Dermis microvascular lymphatic vessel endothelial cell (primary cell): ENCODE measurements around the gene RAB11FIP3. TPM values are rescaled to one million over a fixed set of nuclear protein-coding genes. Genes with fewer than 3 reads are reported as not detected.

Source experiments
- DNase-seq, 2 donors: peaks; one replicate each; pipeline versions ENCODE4 v3.0.0 to v3.0.0-alpha.2; 2010; ENCODE audit warnings: low read depth in 2 of 2
- total RNA-seq: library from RNA; depleted of rRNA; stranded (reverse); fragments of >200 nt; gene quantifications from 2 replicates; pipeline ENCODE4 v1.2.1, GENCODE V29; 2014

RAB11FIP3 gene
- total RNA-seq, 1 donor from 2014 or later = 19.0 TPM

- no peak for DNase-seq
These were observed 104.8 kb downstream of the RAB11FIP3 start for GRCh38 chr16:530111-530817.

- DNase-seq = no peak
These were observed 106.2 kb downstream of the RAB11FIP3 start for GRCh38 chr16:531494-532125.

- no peak for DNase-seq
These were observed 108.1 kb downstream of the RAB11FIP3 start for GRCh38 chr16:533391-534123.

GRCh38 chr16:534135-534534 lies 108.7 kb downstream of the RAB11FIP3 start:
- no peak for DNase-seq

GRCh38 chr16:534856-535445 lies 109.5 kb downstream of the RAB11FIP3 start:
- no peak for DNase-seq

GRCh38 chr16:535446-536405 lies 110.3 kb downstream of the RAB11FIP3 start:
- DNase-seq = no peak

GRCh38 chr16:536746-537145 lies 111.3 kb downstream of the RAB11FIP3 start:
- no peak for DNase-seq

GRCh38 chr16:537415-538335 lies 112.2 kb downstream of the RAB11FIP3 start:
- no peak for DNase-seq

- peak in 1 of 2 donors; percentile 25 for DNase-seq
These were observed 114.6 kb downstream of the RAB11FIP3 start for GRCh38 chr16:539901-540530.

- no peak for DNase-seq
These were observed 115.3 kb downstream of the RAB11FIP3 start for GRCh38 chr16:540645-541340.

- no peak for DNase-seq
These were observed 118.1 kb downstream of the RAB11FIP3 start for GRCh38 chr16:543301-544164.

- no peak for DNase-seq
These were observed 119.1 kb downstream of the RAB11FIP3 start for GRCh38 chr16:544517-544916.

GRCh38 chr16:546909-547770 lies 121.7 kb downstream of the RAB11FIP3 start:
- peak in 1 of 2 donors; percentile 24 for DNase-seq

GRCh38 chr16:548586-548985 lies 123.1 kb downstream of the RAB11FIP3 start:
- DNase-seq = no peak

GRCh38 chr16:549544-550263 lies 124.3 kb downstream of the RAB11FIP3 start:
- no peak for DNase-seq

- DNase-seq = no peak
These were observed 125.8 kb downstream of the RAB11FIP3 start for GRCh38 chr16:551210-551609.
